DMS53 (cell line): ENCODE results near the gene SLAMF1.
"Not testable (repeated sequence)": the region's sequence is repeated elsewhere in the genome, so short reads cannot be mapped to it uniquely, and the experiment has no call there.

Experiments
- DNase-seq: peaks from one replicate; lab custom pipeline; 2025; lab: John Stamatoyannopoulos, UW

Gene SLAMF1

GRCh38 chr1:160640359-160641123 lies 6.3 kb downstream of the SLAMF1 start:
- no peak for DNase-seq

GRCh38 chr1:160639652-160640051 lies 7.2 kb downstream of the SLAMF1 start:
- DNase-seq: peak; percentile 9

GRCh38 chr1:160638926-160639325 lies 7.9 kb downstream of the SLAMF1 start:
- DNase-seq: no peak

GRCh38 chr1:160638540-160638857 lies 8.3 kb downstream of the SLAMF1 start:
- DNase-seq: no peak

- DNase-seq: no peak
These were observed 8.9 kb downstream of the SLAMF1 start for GRCh38 chr1:160637821-160638539.

- DNase-seq: no peak
These were observed 9.8 kb downstream of the SLAMF1 start for GRCh38 chr1:160637065-160637464.

- DNase-seq: no peak
These were observed 10.3 kb downstream of the SLAMF1 start for GRCh38 chr1:160636547-160636946.

GRCh38 chr1:160636076-160636475 lies 10.8 kb downstream of the SLAMF1 start:
- DNase-seq: no peak

GRCh38 chr1:160634543-160635491 lies 12.0 kb downstream of the SLAMF1 start:
- DNase-seq: no peak

GRCh38 chr1:160633330-160633903 lies 13.4 kb downstream of the SLAMF1 start:
- DNase-seq: no peak

- DNase-seq: no peak
These were observed 14.7 kb downstream of the SLAMF1 start for GRCh38 chr1:160631983-160632625.

- no peak for DNase-seq
These were observed 16.1 kb downstream of the SLAMF1 start for GRCh38 chr1:160630523-160631451.

GRCh38 chr1:160629286-160630210 lies 17.3 kb downstream of the SLAMF1 start:
- no peak for DNase-seq

- DNase-seq: no peak
These were observed 18.0 kb downstream of the SLAMF1 start for GRCh38 chr1:160628799-160629263.

- DNase-seq: not testable (repeated sequence)
These were observed 19.1 kb downstream of the SLAMF1 start for GRCh38 chr1:160627677-160628289.

- no peak for DNase-seq
These were observed 20.1 kb downstream of the SLAMF1 start for GRCh38 chr1:160626509-160627342.

- no peak for DNase-seq
These were observed 20.9 kb downstream of the SLAMF1 start for GRCh38 chr1:160625725-160626498.
